ENCODE data around the gene GNG2.

The GNG2 gene

GRCh38 chr14:51988221-51988620 lies 127.8 kb downstream of the GNG2 start:
- Histone ChIP-seq H3K9me3 (ENCODE audit: control insufficient read depth in 2 of 2, low read length in 2 of 2) (peaks cover 0 to 2% of the 10 kb centered on the region in 2 donors), H3K9ac (ENCODE audit: low read length in 2 of 2) (peak overlapping the region in 1 of 2 donors; percentile 82), H3K27me3 (ENCODE audit: control insufficient read depth in 1 of 2, insufficient read depth in 2 of 2, low read length in 2 of 2) (no peaks in the 10 kb centered on the region)

GRCh38 chr14:51989293-51990234 lies 129.2 kb downstream of the GNG2 start, which contains the start of gene RTRAF:
RTRAF (plus strand) TSS chr14:51989546; CDS start chr14:51989640, 94 bp downstream.
- Histone ChIP-seq H3K27ac (ENCODE audit: low read length) (peak within 1 kb of the TSS; percentile 78), H3K4me3 (ENCODE audit: low read length in 2 of 2) (peak within 1 kb of the TSS; percentile 76 to 92), H3K9me3 (ENCODE audit: control insufficient read depth in 2 of 2, low read length in 2 of 2) (no peaks in the 10 kb centered on the region), H3K36me3 (ENCODE audit: control insufficient read depth in 2 of 2, insufficient read depth in 2 of 2, low read length in 2 of 2) (peaks cover 4 to 18% of the 10 kb centered on the region in 2 donors), H3K4me1 (ENCODE audit: control insufficient read depth, insufficient read depth, low read length) (peaks cover 7% of the 10 kb centered on the region), H3K9ac (ENCODE audit: low read length in 2 of 2) (peak within 1 kb of the TSS; percentile 82 to 90), H3K27me3 (ENCODE audit: control insufficient read depth in 1 of 2, insufficient read depth in 2 of 2, low read length in 2 of 2) (no peaks in the 10 kb centered on the region)

More at GRCh38 chr14:51988221-51988620, 127.8 kb downstream of the GNG2 start:
- Histone ChIP-seq H3K4me3 (ENCODE audit: low read length in 2 of 2) (peak overlapping the region in 1 of 2 donors; percentile 92), H3K4me1 (ENCODE audit: control insufficient read depth, insufficient read depth, low read length) (peaks cover 7% of the 10 kb centered on the region), H3K36me3 (ENCODE audit: control insufficient read depth in 2 of 2, insufficient read depth in 2 of 2, low read length in 2 of 2) (peaks cover 4 to 8% of the 10 kb centered on the region in 2 donors), H3K27ac (ENCODE audit: low read length) (peak overlapping the region; percentile 78)

- H3K27ac ChIP-seq (ENCODE audit: low read length), result no peak overlapping the region
- H3K9me3 ChIP-seq (ENCODE audit: control insufficient read depth in 2 of 2, low read length in 2 of 2), result no peaks in the 10 kb centered on the region
- H3K9ac ChIP-seq (ENCODE audit: low read length in 2 of 2), result peak overlapping the region in 1 of 2 donors; percentile 82
- H3K27me3 ChIP-seq (ENCODE audit: control insufficient read depth in 1 of 2, insufficient read depth in 2 of 2, low read length in 2 of 2), result no peaks in the 10 kb centered on the region
- H3K4me3 ChIP-seq (ENCODE audit: low read length in 2 of 2), result peak overlapping the region; percentile 76 to 92
- peaks cover 7% of the 10 kb centered on the region for H3K4me1 ChIP-seq (ENCODE audit: control insufficient read depth, insufficient read depth, low read length)
- H3K36me3 ChIP-seq (ENCODE audit: control insufficient read depth in 2 of 2, insufficient read depth in 2 of 2, low read length in 2 of 2), result peaks cover 9 to 24% of the 10 kb centered on the region in 2 donors
Observed at GRCh38 chr14:51990488-51990887, 130.1 kb downstream of the GNG2 start.

GRCh38 chr14:51993285-51993920 lies 133.0 kb downstream of the GNG2 start:
- H3K36me3 ChIP-seq (ENCODE audit: control insufficient read depth in 2 of 2, insufficient read depth in 2 of 2, low read length in 2 of 2), result peaks cover 9 to 25% of the 10 kb centered on the region in 2 donors

GRCh38 chr14:51996148-51996746 lies 135.8 kb downstream of the GNG2 start:
- peaks cover 2% of the 10 kb centered on the region for H3K4me1 ChIP-seq (ENCODE audit: control insufficient read depth, insufficient read depth, low read length)
- H3K36me3 ChIP-seq (ENCODE audit: control insufficient read depth in 2 of 2, insufficient read depth in 2 of 2, low read length in 2 of 2), result peaks cover 9 to 36% of the 10 kb centered on the region in 2 donors
- H3K4me3 ChIP-seq (ENCODE audit: low read length in 2 of 2), result no peak overlapping the region
- no peaks in the 10 kb centered on the region for H3K9me3 ChIP-seq (ENCODE audit: control insufficient read depth in 2 of 2, low read length in 2 of 2)
- H3K27me3 ChIP-seq (ENCODE audit: control insufficient read depth in 1 of 2, insufficient read depth in 2 of 2, low read length in 2 of 2), result no peaks in the 10 kb centered on the region
- no peak overlapping the region for H3K27ac ChIP-seq (ENCODE audit: low read length)
- H3K9ac ChIP-seq (ENCODE audit: low read length in 2 of 2), result no peak overlapping the region

More at GRCh38 chr14:51993285-51993920, 133.0 kb downstream of the GNG2 start:
- no peaks in the 10 kb centered on the region for H3K9me3 ChIP-seq (ENCODE audit: control insufficient read depth in 2 of 2, low read length in 2 of 2)
- H3K9ac ChIP-seq (ENCODE audit: low read length in 2 of 2), result peak overlapping the region in 1 of 2 donors; percentile 24
- no peaks in the 10 kb centered on the region for H3K27me3 ChIP-seq (ENCODE audit: control insufficient read depth in 1 of 2, insufficient read depth in 2 of 2, low read length in 2 of 2)
- peaks cover 7% of the 10 kb centered on the region for H3K4me1 ChIP-seq (ENCODE audit: control insufficient read depth, insufficient read depth, low read length)
- no peak overlapping the region for H3K27ac ChIP-seq (ENCODE audit: low read length)
- no peak overlapping the region for H3K4me3 ChIP-seq (ENCODE audit: low read length in 2 of 2)

- H3K36me3 ChIP-seq (ENCODE audit: control insufficient read depth in 2 of 2, insufficient read depth in 2 of 2, low read length in 2 of 2), result peaks cover 8 to 38% of the 10 kb centered on the region in 2 donors
- H3K9me3 ChIP-seq (ENCODE audit: control insufficient read depth in 2 of 2, low read length in 2 of 2), result no peaks in the 10 kb centered on the region
- no peak overlapping the region for H3K4me3 ChIP-seq (ENCODE audit: low read length in 2 of 2)
- H3K27me3 ChIP-seq (ENCODE audit: control insufficient read depth in 1 of 2, insufficient read depth in 2 of 2, low read length in 2 of 2), result no peaks in the 10 kb centered on the region
- peaks cover 4% of the 10 kb centered on the region for H3K4me1 ChIP-seq (ENCODE audit: control insufficient read depth, insufficient read depth, low read length)
- no peak overlapping the region for H3K9ac ChIP-seq (ENCODE audit: low read length in 2 of 2)
- no peak overlapping the region for H3K27ac ChIP-seq (ENCODE audit: low read length)
Observed at GRCh38 chr14:51998348-51998747, 137.9 kb downstream of the GNG2 start.

- no peak overlapping the region for H3K27ac ChIP-seq (ENCODE audit: low read length)
- no peak overlapping the region for H3K4me3 ChIP-seq (ENCODE audit: low read length in 2 of 2)
- H3K27me3 ChIP-seq (ENCODE audit: control insufficient read depth in 1 of 2, insufficient read depth in 2 of 2, low read length in 2 of 2), result no peaks in the 10 kb centered on the region
- no peak overlapping the region for H3K9ac ChIP-seq (ENCODE audit: low read length in 2 of 2)
- H3K9me3 ChIP-seq (ENCODE audit: control insufficient read depth in 2 of 2, low read length in 2 of 2), result no peaks in the 10 kb centered on the region
- H3K4me1 ChIP-seq (ENCODE audit: control insufficient read depth, insufficient read depth, low read length), result peaks cover 9% of the 10 kb centered on the region
- peaks cover 8 to 33% of the 10 kb centered on the region in 2 donors for H3K36me3 ChIP-seq (ENCODE audit: control insufficient read depth in 2 of 2, insufficient read depth in 2 of 2, low read length in 2 of 2)
Observed at GRCh38 chr14:51999084-51999483, 138.7 kb downstream of the GNG2 start.

- no peaks in the 10 kb centered on the region for H3K9me3 ChIP-seq (ENCODE audit: control insufficient read depth in 2 of 2, low read length in 2 of 2)
- peaks cover 12 to 31% of the 10 kb centered on the region in 2 donors for H3K36me3 ChIP-seq (ENCODE audit: control insufficient read depth in 2 of 2, insufficient read depth in 2 of 2, low read length in 2 of 2)
- H3K4me1 ChIP-seq (ENCODE audit: control insufficient read depth, insufficient read depth, low read length), result peaks cover 12% of the 10 kb centered on the region
Observed at GRCh38 chr14:52000019-52000582, 139.7 kb downstream of the GNG2 start.

GRCh38 chr14:52000696-52001095 lies 140.3 kb downstream of the GNG2 start:
- H3K27ac ChIP-seq (ENCODE audit: low read length), result no peak overlapping the region
- peaks cover 12% of the 10 kb centered on the region for H3K4me1 ChIP-seq (ENCODE audit: control insufficient read depth, insufficient read depth, low read length)
- no peaks in the 10 kb centered on the region for H3K27me3 ChIP-seq (ENCODE audit: control insufficient read depth in 1 of 2, insufficient read depth in 2 of 2, low read length in 2 of 2)
- H3K9me3 ChIP-seq (ENCODE audit: control insufficient read depth in 2 of 2, low read length in 2 of 2), result no peaks in the 10 kb centered on the region
- no peak overlapping the region for H3K4me3 ChIP-seq (ENCODE audit: low read length in 2 of 2)
- peak overlapping the region in 1 of 2 donors; percentile 15 for H3K9ac ChIP-seq (ENCODE audit: low read length in 2 of 2)
- peaks cover 13 to 34% of the 10 kb centered on the region in 2 donors for H3K36me3 ChIP-seq (ENCODE audit: control insufficient read depth in 2 of 2, insufficient read depth in 2 of 2, low read length in 2 of 2)

More at GRCh38 chr14:52000019-52000582, 139.7 kb downstream of the GNG2 start:
- Histone ChIP-seq H3K27me3 (ENCODE audit: control insufficient read depth in 1 of 2, insufficient read depth in 2 of 2, low read length in 2 of 2) (no peaks in the 10 kb centered on the region), H3K9ac (ENCODE audit: low read length in 2 of 2) (peak overlapping the region in 1 of 2 donors; percentile 43), H3K27ac (ENCODE audit: low read length) (no peak overlapping the region), H3K4me3 (ENCODE audit: low read length in 2 of 2) (no peak overlapping the region)

- peak overlapping the region; percentile 3 to 70 for H3K9ac ChIP-seq (ENCODE audit: low read length in 2 of 2)
- peak overlapping the region; percentile 89 for H3K27ac ChIP-seq (ENCODE audit: low read length)
- H3K9me3 ChIP-seq (ENCODE audit: control insufficient read depth in 2 of 2, low read length in 2 of 2), result no peaks in the 10 kb centered on the region
- no peaks in the 10 kb centered on the region for H3K27me3 ChIP-seq (ENCODE audit: control insufficient read depth in 1 of 2, insufficient read depth in 2 of 2, low read length in 2 of 2)
- no peak overlapping the region for H3K4me3 ChIP-seq (ENCODE audit: low read length in 2 of 2)
- peaks cover 12% of the 10 kb centered on the region for H3K4me1 ChIP-seq (ENCODE audit: control insufficient read depth, insufficient read depth, low read length)
- H3K36me3 ChIP-seq (ENCODE audit: control insufficient read depth in 2 of 2, insufficient read depth in 2 of 2, low read length in 2 of 2), result peaks cover 24 to 53% of the 10 kb centered on the region in 2 donors
Observed at GRCh38 chr14:52002542-52002941, 142.1 kb downstream of the GNG2 start.

Measured in stomach smooth muscle (tissue), 2 donors.